MCF 10A (cell line): Measurements from ENCODE around the gene TXLNA. TPM values are rescaled to one million over a fixed set of nuclear protein-coding genes. Genes with fewer than 3 reads are reported as not detected.

ENCODE experiments used
- BruUV-seq: library from RNA; stranded (reverse); fragments of 400-500 nt; replicated peaks from 2 replicates; lab custom pipeline; 2021; lab: Mats Ljungman, UMichigan
- CTCF ChIA-PET: fragments of 300-600 bp; sonication (Branson Sonifier 250); formaldehyde crosslinking; extraction: SDS; loops from one replicate; lab custom pipeline; 2021; ENCODE audit warnings: antibody characterized with exemption, inconsistent platforms; lab: Yijun Ruan, JAX
- POLR2A ChIA-PET: fragments of 300-600, 350-650 bp; sonication (Branson Sonifier 250); formaldehyde crosslinking; extraction: SDS; loops from one replicate; lab custom pipeline; 2020; ENCODE audit warnings: antibody characterized with exemption, inconsistent platforms; lab: Yijun Ruan, JAX
- DNase-seq: peaks from one replicate; pipeline ENCODE4 v3.0.0-alpha.2; 2018; ENCODE audit not compliant: unreplicated experiment
- H3K27ac Mint-ChIP-seq: one replicate; pipeline ENCODE4 v1.8.0; 2022; ENCODE audit warnings: mild to moderate bottlenecking, low read depth, mixed read lengths; ENCODE audit not compliant: unreplicated experiment
- H3K27me3 Mint-ChIP-seq: one replicate; pipeline ENCODE4 v1.8.0; 2022; ENCODE audit warnings: mixed read lengths; ENCODE audit not compliant: insufficient read depth, unreplicated experiment
- H3K36me3 Mint-ChIP-seq: one replicate; pipeline ENCODE4 v1.8.0; 2022; ENCODE audit warnings: mild to moderate bottlenecking, moderate library complexity, mixed read lengths; ENCODE audit not compliant: insufficient read depth, unreplicated experiment
- H3K4me1 Mint-ChIP-seq: one replicate; pipeline ENCODE4 v1.8.0; 2022; ENCODE audit warnings: mixed read lengths; ENCODE audit not compliant: insufficient read depth, unreplicated experiment
- H3K4me3 Mint-ChIP-seq: one replicate; pipeline ENCODE4 v1.8.0; 2022; ENCODE audit warnings: mild to moderate bottlenecking, moderate library complexity, mixed read lengths; ENCODE audit not compliant: unreplicated experiment
- H3K9me3 Mint-ChIP-seq: one replicate; pipeline ENCODE4 v1.8.0; 2022; ENCODE audit warnings: mixed read lengths; ENCODE audit not compliant: unreplicated experiment
- intact Hi-C: fragments of 100-400 bp; cut with micrococcal nuclease; formaldehyde crosslinking; loops from 2 replicates; pipeline ENCODE4 v1.14.1; 2022
- total RNA-seq: library from RNA; stranded (reverse); gene quantifications from 2 replicates; pipeline ENCODE4 v1.2.3, GENCODE V29; 2022
- TF ChIP-seq, protein P1 (sequence below): fragments of 200-600 bp; IDR thresholded peaks from one replicate; pipeline ENCODE4 v1.8.0; 2022; ENCODE audit warnings: antibody characterized with exemption, mild to moderate bottlenecking; ENCODE audit not compliant: unreplicated experiment

Gene TXLNA
- total RNA-seq, 1 experiment from 2014 or later = 64.8 TPM

DNA sequence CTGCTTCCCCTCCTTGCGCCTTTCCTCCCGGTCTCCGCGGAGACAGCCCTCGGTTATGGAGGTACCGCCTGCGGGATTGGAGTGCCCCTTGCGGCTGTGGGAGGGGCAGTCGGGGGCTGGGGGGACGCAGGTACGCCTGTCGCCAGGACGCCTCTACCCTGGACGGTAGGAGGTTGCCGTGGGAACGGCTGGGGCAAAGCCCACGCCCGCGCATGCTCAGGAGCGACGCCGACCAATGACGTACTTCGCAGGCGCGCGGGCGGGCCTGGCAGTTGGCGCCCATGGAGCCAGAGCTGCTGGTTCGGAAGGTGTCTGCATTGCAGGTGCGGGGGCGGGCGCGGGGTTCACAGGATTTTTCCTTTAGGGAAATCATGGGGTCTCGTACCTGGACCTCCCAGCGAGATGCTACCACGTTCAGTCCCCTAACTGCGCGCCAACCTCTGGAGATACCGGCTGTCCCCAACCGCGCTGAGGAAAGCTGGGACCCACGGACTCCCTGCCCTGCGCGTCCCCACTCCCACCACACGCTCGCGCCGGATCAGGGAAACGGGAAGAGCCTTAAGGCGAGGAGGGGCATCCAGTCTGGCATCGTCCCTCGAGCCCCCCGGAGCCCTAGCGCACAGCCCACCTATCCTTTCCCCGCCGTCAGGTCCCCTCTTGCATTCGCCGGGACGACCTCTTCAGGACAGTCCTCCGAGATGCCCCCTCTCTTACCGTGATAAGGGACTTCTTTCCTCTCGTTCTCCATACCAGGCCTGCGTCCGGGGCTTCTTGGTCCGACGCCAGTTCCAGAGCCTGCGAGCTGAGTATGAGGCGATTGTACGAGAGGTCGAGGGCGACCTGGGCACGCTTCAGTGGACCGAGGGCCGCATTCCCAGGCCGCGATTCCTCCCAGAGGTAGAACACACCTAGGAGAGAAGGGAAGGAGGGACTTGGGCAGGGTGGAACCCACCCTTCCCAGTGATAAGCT, 26.2 kb downstream of the TXLNA start, which contains the start of gene IQCC:
TSS of gene IQCC (plus strand) at position 271 of the 970 bp plus-strand sequence. CDS start at position 282, 11 bp downstream.
- TSS peak; percentile 60 for BruUV-seq
- peak; percentile 83 for DNase-seq
- POLR2A ChIA-PET = interaction anchor here (0.6 to 3.0 kb wide), 18 partner anchors 8 to 191 kb away, joined by 3 to 19 read pairs (median 4); partner anchors contain the start of genes EIF3I, KPNA6, TMEM234 and TXLNA

DNA sequence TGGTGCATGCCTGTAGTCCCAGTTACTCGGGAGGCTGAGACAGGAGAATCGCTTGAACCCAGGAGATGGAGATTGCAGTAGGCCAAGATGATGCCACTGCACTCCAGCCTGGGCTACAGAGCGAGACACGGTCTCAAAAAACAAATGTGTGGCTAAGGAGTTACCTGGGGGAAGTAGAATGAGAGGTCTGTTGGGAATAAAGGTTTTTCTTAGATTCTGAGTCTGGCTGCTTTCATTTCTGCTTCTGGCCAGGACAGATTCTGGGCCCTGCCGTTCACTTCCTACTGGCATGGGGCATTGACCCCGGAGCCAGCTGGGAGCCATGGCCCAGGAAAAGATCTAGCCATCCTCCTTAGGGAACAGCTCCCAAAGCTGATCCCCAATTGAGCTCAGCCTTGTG, 29.0 kb downstream of the TXLNA start:
- Mint-ChIP-seq H3K4me3 (no peak overlapping the region), H3K9me3 (no peaks in the 10 kb centered on the region), H3K4me1 (peaks cover 10% of the 10 kb centered on the region), H3K27ac (peak overlapping the region; percentile 70), H3K27me3 (no peaks in the 10 kb centered on the region), H3K36me3 (peaks cover 23% of the 10 kb centered on the region)
- ChIA-PET POLR2A (interaction anchor here (0.9 kb wide), 1 partner anchor 8 kb away, joined by 3 read pairs; the partner anchor contains the start of gene CCDC28B), CTCF (no interaction called here)
- no TSS peak for BruUV-seq
- DNase-seq = no peak
- intact Hi-C loops = no loop called here
- TF ChIP-seq, protein P1, sequence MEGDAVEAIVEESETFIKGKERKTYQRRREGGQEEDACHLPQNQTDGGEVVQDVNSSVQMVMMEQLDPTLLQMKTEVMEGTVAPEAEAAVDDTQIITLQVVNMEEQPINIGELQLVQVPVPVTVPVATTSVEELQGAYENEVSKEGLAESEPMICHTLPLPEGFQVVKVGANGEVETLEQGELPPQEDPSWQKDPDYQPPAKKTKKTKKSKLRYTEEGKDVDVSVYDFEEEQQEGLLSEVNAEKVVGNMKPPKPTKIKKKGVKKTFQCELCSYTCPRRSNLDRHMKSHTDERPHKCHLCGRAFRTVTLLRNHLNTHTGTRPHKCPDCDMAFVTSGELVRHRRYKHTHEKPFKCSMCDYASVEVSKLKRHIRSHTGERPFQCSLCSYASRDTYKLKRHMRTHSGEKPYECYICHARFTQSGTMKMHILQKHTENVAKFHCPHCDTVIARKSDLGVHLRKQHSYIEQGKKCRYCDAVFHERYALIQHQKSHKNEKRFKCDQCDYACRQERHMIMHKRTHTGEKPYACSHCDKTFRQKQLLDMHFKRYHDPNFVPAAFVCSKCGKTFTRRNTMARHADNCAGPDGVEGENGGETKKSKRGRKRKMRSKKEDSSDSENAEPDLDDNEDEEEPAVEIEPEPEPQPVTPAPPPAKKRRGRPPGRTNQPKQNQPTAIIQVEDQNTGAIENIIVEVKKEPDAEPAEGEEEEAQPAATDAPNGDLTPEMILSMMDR = no peak

More for the DNA sequence above, 26.2 kb downstream of the TXLNA start, which contains the start of gene IQCC:
- no peaks in the 10 kb centered on the region for H3K27me3 Mint-ChIP-seq
- peaks cover 15% of the 10 kb centered on the region for H3K4me1 Mint-ChIP-seq
- intact Hi-C loops = no loop called here
- H3K27ac Mint-ChIP-seq = peak within 1 kb of the TSS; percentile 95
- peak within 1 kb of the TSS; percentile 78 for H3K4me3 Mint-ChIP-seq
- peaks cover 23% of the 10 kb centered on the region for H3K36me3 Mint-ChIP-seq
- TF ChIP-seq, protein P1 = no peak
- H3K9me3 Mint-ChIP-seq = no peaks in the 10 kb centered on the region
- CTCF ChIA-PET = interaction anchor here (0.5 to 2.3 kb wide), 5 partner anchors 8 to 170 kb away, joined by 3 to 12 read pairs (median 4); no protein-coding TSS in a partner anchor

DNA sequence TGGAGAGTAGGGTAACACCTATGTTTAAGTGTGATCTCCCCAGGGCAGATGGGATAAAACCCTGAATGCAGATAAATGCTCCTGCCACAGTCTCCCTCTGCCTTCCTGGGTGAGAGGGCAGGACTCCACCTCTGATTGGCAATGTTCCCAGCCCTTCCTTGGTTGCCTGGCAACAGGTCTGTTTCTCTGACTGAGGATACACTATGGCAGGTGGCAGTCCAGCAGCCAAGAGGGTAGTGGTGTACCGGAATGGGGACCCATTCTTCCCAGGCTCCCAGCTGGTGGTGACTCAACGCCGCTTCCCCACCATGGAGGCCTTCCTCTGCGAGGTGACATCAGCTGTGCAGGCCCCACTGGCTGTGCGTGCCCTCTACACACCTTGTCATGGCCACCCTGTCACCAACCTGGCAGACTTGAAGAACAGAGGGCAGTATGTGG, 29.4 kb downstream of the TXLNA start, which contains the start of gene DCDC2B:
TSS of gene DCDC2B (plus strand) at position 199 of the 438 bp plus-strand sequence. CDS start at position 204, 5 bp downstream.
- DNase-seq = peak; percentile 84
- Mint-ChIP-seq H3K4me1 (peaks cover 10% of the 10 kb centered on the region), H3K36me3 (peaks cover 21% of the 10 kb centered on the region), H3K4me3 (no peak within 1 kb of the TSS), H3K9me3 (no peaks in the 10 kb centered on the region), H3K27me3 (no peaks in the 10 kb centered on the region), H3K27ac (peak within 1 kb of the TSS; percentile 70)
- TF ChIP-seq, protein P1 = no peak
- intact Hi-C loops = no loop called here
- ChIA-PET POLR2A (interaction anchor here (0.9 kb wide), 1 partner anchor 8 kb away, joined by 3 read pairs; the partner anchor contains the start of gene CCDC28B), CTCF (interaction anchor here (0.6 kb wide), 1 partner anchor 206 kb away, joined by 3 read pairs; no protein-coding TSS in a partner anchor)
- no TSS peak for BruUV-seq
